ENCODE measurements around the gene SPIC.

The SPIC gene

DNA sequence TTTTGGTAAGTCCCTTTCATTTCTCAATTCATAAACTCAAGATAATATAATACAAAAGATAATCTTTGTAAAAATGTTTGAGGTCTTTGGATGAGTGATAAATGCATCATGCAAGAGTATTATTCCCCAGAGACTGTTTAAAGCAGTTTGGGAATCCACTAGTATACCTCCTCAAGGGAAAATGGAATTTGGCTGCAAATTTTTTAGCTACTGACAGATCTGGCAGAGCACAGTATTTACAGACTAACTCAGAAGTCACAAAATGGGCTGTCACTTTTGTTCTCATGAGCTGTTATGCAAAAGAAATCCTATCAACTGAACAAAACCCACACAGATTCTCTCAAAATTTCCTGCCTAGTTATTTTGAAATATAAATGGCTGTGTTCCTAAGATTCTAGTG lies 9.9 kb downstream of the SPIC start:
- Histone ChIP-seq H3K27me3 (ENCODE audit: insufficient read depth, poor library complexity, severe bottlenecking) (no peaks in the 10 kb centered on the region), H3K4me3 (replicated peaks; ENCODE audit: insufficient read depth, low read length) (no peak overlapping the region), H3K27ac (replicated peaks) (no peak overlapping the region)
- TF ChIP-seq, protein P1, sequence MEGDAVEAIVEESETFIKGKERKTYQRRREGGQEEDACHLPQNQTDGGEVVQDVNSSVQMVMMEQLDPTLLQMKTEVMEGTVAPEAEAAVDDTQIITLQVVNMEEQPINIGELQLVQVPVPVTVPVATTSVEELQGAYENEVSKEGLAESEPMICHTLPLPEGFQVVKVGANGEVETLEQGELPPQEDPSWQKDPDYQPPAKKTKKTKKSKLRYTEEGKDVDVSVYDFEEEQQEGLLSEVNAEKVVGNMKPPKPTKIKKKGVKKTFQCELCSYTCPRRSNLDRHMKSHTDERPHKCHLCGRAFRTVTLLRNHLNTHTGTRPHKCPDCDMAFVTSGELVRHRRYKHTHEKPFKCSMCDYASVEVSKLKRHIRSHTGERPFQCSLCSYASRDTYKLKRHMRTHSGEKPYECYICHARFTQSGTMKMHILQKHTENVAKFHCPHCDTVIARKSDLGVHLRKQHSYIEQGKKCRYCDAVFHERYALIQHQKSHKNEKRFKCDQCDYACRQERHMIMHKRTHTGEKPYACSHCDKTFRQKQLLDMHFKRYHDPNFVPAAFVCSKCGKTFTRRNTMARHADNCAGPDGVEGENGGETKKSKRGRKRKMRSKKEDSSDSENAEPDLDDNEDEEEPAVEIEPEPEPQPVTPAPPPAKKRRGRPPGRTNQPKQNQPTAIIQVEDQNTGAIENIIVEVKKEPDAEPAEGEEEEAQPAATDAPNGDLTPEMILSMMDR (IDR thresholded peaks at IDR 0.05; ENCODE audit: insufficient read depth, low read length): no peak
- TF ChIP-seq POLR2AphosphoS5 (IDR thresholded peaks at IDR 0.05; ENCODE audit: low read depth) (no peak), SPI1 (IDR thresholded peaks at IDR 0.05; ENCODE audit: borderline replicate concordance, low read depth) (no peak), GABPA (IDR thresholded peaks at IDR 0.05; ENCODE audit: low read depth) (no peak)
- TF ChIP-seq, protein P2, sequence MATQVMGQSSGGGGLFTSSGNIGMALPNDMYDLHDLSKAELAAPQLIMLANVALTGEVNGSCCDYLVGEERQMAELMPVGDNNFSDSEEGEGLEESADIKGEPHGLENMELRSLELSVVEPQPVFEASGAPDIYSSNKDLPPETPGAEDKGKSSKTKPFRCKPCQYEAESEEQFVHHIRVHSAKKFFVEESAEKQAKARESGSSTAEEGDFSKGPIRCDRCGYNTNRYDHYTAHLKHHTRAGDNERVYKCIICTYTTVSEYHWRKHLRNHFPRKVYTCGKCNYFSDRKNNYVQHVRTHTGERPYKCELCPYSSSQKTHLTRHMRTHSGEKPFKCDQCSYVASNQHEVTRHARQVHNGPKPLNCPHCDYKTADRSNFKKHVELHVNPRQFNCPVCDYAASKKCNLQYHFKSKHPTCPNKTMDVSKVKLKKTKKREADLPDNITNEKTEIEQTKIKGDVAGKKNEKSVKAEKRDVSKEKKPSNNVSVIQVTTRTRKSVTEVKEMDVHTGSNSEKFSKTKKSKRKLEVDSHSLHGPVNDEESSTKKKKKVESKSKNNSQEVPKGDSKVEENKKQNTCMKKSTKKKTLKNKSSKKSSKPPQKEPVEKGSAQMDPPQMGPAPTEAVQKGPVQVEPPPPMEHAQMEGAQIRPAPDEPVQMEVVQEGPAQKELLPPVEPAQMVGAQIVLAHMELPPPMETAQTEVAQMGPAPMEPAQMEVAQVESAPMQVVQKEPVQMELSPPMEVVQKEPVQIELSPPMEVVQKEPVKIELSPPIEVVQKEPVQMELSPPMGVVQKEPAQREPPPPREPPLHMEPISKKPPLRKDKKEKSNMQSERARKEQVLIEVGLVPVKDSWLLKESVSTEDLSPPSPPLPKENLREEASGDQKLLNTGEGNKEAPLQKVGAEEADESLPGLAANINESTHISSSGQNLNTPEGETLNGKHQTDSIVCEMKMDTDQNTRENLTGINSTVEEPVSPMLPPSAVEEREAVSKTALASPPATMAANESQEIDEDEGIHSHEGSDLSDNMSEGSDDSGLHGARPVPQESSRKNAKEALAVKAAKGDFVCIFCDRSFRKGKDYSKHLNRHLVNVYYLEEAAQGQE (IDR thresholded peaks at IDR 0.05; ENCODE audit: insufficient replicate concordance, low read depth): no peak
- no peak for DNase-seq (ENCODE audit: low read depth in 1 of 2, low spot score in 1 of 2)

DNA sequence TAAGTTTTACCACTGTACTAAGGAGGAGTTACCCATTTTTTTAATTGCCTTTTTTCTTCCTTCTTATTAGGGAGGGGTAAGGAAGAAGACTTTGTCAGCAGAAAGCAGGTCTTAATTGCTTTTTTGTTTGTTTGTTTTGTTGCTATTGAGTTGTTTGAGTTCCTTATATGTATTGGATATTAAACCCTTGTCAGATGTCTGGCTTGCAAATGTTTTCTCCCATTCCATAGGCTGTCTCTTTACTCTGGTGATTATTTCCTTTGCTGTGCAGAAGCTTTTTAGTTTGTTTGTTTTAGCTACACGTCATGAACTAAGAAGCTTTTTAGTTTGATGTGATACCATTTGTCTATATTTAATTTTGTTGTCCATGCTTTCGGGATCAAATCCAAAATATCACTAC lies 13.3 kb downstream of the SPIC start:
- TF ChIP-seq, protein P1 (IDR thresholded peaks at IDR 0.05; ENCODE audit: insufficient read depth, low read length): no peak
- TF ChIP-seq SPI1 (IDR thresholded peaks at IDR 0.05; ENCODE audit: borderline replicate concordance, low read depth) (no peak), GABPA (IDR thresholded peaks at IDR 0.05; ENCODE audit: low read depth) (no peak), POLR2AphosphoS5 (IDR thresholded peaks at IDR 0.05; ENCODE audit: low read depth) (no peak)
- TF ChIP-seq, protein P2 (IDR thresholded peaks at IDR 0.05; ENCODE audit: insufficient replicate concordance, low read depth): no peak

DNA sequence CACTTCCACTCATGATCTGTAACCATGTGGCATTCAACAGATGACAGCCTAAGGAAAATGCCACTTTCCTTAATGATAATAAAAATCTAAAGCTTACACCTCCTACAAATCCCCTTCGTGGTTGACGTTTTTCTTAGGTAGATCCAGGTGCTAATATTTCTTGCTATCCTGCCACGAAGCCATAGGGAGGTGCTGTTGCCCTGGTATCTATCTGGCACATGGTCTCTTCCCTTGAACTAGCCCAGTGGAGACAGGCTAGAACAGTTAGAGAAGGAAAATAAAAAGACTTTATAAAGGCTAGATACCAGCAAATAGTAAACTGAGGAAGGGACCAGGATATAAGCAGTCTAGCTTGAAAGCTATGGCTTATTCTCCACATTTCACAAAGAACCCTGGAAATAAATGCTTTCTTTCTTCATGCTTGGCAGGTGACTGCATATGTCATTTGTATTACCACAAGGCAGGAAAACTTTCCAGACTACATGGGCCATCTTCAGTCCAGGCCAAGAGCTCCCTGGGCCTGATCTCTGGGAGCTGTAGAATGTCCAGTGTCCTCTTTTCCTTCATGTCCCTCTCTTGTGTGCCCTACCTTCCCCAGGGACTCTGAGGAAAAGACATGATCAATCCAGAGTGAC lies 15.3 kb downstream of the SPIC start:
- Histone ChIP-seq H3K27me3 (ENCODE audit: insufficient read depth, poor library complexity, severe bottlenecking) (no peaks in the 10 kb centered on the region), H3K27ac (replicated peaks) (no peak overlapping the region), H3K4me3 (replicated peaks; ENCODE audit: insufficient read depth, low read length) (no peak overlapping the region)
- DNase-seq (ENCODE audit: low read depth in 1 of 2, low spot score in 1 of 2): peak in 1 of 2 experiments; percentile 30
- TF ChIP-seq POLR2AphosphoS5 (IDR thresholded peaks at IDR 0.05; ENCODE audit: low read depth) (no peak), GABPA (IDR thresholded peaks at IDR 0.05; ENCODE audit: low read depth) (no peak), SPI1 (IDR thresholded peaks at IDR 0.05; ENCODE audit: borderline replicate concordance, low read depth) (no peak)
- TF ChIP-seq, protein P2 (IDR thresholded peaks at IDR 0.05; ENCODE audit: insufficient replicate concordance, low read depth): no peak
- TF ChIP-seq, protein P1 (IDR thresholded peaks at IDR 0.05; ENCODE audit: insufficient read depth, low read length): no peak

More for the DNA sequence above, 13.3 kb downstream of the SPIC start:
- DNase-seq (ENCODE audit: low read depth in 1 of 2, low spot score in 1 of 2): no peak
- Histone ChIP-seq H3K27ac (replicated peaks) (no peak overlapping the region), H3K4me3 (replicated peaks; ENCODE audit: insufficient read depth, low read length) (no peak overlapping the region), H3K27me3 (ENCODE audit: insufficient read depth, poor library complexity, severe bottlenecking) (no peaks in the 10 kb centered on the region)
